ENCODE data around the gene BCAS3.

DNA sequence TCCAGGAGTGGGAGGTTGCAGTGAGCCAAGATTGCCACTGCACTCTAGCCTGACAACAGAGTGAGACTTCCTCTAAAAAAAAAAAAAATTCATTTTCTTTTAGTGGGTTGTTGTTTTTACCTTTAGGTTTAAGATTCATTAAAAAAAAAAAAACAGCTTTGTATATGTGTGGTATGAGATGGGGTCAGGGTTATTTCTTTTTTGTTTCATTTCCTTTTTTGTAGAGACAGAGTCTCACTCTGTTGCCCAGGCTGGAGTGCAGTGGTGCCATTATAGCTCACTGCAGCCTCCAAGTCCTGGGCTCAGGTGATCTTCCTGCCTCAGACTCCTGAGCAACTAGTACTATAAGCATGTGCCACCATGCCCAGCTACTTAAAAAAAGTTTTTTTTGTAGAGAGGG, 47.0 kb downstream of the BCAS3 start:
- TF ChIP-seq, protein P1, sequence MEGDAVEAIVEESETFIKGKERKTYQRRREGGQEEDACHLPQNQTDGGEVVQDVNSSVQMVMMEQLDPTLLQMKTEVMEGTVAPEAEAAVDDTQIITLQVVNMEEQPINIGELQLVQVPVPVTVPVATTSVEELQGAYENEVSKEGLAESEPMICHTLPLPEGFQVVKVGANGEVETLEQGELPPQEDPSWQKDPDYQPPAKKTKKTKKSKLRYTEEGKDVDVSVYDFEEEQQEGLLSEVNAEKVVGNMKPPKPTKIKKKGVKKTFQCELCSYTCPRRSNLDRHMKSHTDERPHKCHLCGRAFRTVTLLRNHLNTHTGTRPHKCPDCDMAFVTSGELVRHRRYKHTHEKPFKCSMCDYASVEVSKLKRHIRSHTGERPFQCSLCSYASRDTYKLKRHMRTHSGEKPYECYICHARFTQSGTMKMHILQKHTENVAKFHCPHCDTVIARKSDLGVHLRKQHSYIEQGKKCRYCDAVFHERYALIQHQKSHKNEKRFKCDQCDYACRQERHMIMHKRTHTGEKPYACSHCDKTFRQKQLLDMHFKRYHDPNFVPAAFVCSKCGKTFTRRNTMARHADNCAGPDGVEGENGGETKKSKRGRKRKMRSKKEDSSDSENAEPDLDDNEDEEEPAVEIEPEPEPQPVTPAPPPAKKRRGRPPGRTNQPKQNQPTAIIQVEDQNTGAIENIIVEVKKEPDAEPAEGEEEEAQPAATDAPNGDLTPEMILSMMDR (IDR thresholded peaks at IDR 0.05), result no peak
- no peak for TF ChIP-seq POLR2A (IDR thresholded peaks at IDR 0.05)
